CD4-positive, alpha-beta T cell treated with Interferon gamma for 1 hour (primary cell): Measurements from ENCODE around the gene FAM120B.

Experiments
- DNase-seq: peaks from one replicate; pipeline ENCODE4 v3.0.0-alpha.2; 2020

FAM120B gene

DNA sequence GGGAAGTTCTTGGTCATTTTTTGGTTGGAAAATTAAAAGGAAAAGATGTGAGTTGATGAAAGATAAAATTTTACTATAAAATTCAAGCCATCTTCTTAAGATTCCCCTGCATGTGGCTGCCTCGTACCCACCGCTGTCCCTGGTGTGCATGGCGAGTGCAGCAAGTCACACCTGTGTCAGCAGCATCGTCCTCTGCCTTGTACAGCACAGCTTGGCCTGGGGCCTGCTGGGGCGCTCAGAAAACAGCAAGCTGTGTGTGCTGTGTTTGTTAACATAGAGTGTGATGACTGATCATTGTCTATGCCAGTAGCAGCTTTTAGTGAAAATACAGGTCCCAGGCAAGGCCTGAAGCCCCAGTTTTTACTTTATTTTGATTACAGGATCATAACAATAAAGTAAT lies 56.7 kb downstream of the FAM120B start:
- no peak for DNase-seq

- DNase-seq, result no peak
Observed at GRCh38 chr6:170365121-170365520, 58.6 kb downstream of the FAM120B start.

DNA sequence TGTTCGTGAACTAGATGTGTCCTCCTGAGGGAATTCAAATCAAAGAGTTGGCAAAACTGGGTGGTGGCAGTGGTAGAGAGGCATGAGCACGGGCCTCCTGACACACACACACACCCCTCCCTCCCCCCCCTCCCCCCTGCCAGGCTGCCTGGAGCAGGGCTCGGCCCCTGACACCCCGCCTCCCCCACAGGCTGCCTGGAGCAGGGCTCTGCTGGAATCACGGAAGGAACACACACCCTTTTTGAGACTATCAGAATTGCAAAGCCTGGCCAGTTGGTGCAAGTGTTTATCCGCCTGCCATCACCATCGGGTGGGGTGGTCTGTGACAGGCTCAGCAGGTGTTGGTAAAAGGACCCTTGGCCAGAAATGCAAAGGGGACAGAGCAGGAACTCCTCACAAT lies 59.0 kb downstream of the FAM120B start:
- no peak for DNase-seq

- DNase-seq, result no peak
Observed at GRCh38 chr6:170366248-170366960, 59.8 kb downstream of the FAM120B start.

- no peak for DNase-seq
Observed at GRCh38 chr6:170367241-170367640, 60.7 kb downstream of the FAM120B start.

- no peak for DNase-seq
Observed at GRCh38 chr6:170368544-170368943, 62.0 kb downstream of the FAM120B start.

DNA sequence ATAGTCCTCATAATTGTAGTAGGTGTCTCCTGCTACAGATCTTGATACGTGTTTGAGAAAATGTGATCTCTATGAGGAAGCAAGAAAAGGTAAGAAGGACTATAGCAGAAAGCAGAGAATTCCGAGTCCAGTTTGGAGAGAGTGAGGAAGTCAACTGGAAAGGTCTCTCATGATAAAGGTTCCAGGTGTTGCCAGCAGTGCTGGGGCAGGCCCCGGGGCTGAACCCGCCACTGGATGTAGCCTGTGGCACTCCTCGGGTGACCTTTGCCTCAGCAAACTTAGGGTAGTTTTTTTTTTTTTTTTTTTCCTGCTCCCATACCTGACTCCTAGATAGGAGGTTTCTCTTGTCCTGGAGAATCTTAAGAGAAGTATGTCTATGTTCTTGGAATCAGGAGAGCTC lies 62.8 kb downstream of the FAM120B start:
- DNase-seq, result no peak

DNA sequence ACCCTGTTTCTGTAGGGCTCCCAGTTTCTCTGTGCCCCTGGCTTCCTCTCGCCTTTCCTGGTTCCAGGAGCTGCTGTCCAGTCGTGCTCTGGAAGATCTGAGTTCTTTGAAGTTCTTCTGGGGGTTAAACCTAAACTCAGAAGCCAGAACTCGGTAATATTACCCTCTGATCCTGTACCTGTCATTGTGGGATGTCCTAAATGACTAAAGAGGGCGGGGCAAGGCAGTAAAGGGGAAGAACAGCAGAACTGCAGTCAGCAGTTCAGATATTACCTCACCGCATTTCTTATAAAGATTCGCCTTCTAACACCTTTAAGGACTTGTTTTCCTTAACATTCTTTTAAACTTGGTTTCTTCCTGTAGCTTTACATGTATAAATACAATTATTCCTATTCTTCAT lies 63.9 kb downstream of the FAM120B start:
- DNase-seq, result no peak

- no peak for DNase-seq
Observed at GRCh38 chr6:170371080-170371479, 64.5 kb downstream of the FAM120B start.

GRCh38 chr6:170371588-170371987 lies 65.0 kb downstream of the FAM120B start:
- DNase-seq, result no peak

- no peak for DNase-seq
Observed at GRCh38 chr6:170372380-170373325, 66.1 kb downstream of the FAM120B start.

GRCh38 chr6:170374571-170375444 lies 68.2 kb downstream of the FAM120B start:
- no peak for DNase-seq

DNA sequence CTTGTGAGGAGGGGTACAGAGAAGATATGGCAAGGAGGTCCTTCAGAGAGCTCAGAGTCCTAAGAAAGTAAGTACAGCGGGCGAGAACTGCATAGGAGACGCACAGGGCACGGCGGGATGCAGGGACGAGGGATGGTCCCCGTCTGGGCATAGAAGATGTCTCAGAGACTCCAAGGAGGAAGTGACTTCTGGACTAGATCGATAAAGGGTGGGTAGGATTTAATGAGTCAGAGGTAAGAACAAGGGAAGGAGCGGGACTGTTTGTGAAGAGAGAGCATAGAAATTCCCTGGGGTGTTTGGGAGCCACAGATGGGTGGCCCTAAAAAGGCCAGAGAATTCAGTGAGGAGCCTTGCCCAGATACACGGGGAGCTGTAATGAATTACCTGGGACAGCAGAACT lies 69.1 kb downstream of the FAM120B start:
- DNase-seq, result no peak

GRCh38 chr6:170376386-170377043 lies 70.0 kb downstream of the FAM120B start:
- no peak for DNase-seq

GRCh38 chr6:170378502-170378901 lies 71.9 kb downstream of the FAM120B start:
- no peak for DNase-seq

DNA sequence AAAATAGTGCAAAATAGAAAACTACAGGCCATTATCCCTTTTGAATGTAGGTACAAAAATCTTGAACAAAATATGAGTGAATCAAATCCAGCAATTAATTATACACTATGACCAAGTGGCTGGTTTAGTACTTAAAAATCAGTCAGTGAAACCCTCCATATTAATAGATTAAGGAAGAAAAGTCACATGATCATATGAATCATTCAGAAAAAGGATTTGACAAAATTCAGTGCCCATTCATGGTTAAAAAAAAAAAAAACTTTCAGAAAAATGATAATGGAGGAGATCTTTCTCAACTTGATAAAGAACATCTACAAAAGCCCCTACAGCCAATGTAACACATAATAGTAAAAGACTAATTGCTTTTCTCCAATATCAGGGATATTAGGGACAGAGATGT lies 75.0 kb downstream of the FAM120B start:
- DNase-seq, result no peak

GRCh38 chr6:170383466-170384035 lies 77.0 kb downstream of the FAM120B start:
- no peak for DNase-seq

GRCh38 chr6:170385506-170385905 lies 78.9 kb downstream of the FAM120B start:
- DNase-seq, result no peak

DNA sequence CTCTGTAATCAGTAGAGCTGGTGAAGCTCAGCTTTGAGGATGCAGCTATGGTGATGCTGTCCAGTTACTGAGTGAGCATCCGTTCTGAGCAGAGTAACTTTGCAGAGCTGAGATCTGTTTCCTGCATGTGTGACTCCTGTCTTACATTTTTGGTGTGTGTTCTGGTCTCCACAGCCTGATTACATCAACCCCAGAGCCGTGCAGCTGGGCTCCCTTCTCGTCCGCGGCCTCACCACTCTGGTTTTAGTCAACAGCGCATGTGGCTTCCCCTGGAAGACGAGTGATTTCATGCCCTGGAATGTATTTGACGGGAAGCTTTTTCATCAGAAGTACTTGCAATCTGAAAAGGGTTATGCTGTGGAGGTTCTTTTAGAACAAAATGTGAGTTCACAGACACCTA lies 81.6 kb downstream of the FAM120B start:
- DNase-seq, result no peak

DNA sequence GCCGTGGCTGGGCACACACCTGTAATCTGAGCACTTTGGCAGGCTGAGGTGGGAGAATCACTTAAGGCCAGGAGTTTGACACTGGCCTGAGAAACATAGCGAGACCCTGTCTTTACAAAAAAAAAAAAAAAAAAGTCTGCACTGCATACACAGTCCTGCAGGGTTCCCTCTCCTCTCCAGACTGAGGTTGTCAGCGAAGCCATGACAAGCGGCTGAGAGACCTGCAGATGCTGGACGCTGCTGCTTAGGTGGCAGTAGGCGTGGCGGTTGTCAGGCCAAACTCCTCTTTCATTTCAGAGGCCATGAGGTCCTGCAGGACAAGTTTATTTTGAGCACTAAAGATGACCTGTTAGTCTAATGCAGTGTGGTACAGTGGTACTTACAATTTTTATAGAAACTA lies 86.5 kb downstream of the FAM120B start:
- no peak for DNase-seq

DNA sequence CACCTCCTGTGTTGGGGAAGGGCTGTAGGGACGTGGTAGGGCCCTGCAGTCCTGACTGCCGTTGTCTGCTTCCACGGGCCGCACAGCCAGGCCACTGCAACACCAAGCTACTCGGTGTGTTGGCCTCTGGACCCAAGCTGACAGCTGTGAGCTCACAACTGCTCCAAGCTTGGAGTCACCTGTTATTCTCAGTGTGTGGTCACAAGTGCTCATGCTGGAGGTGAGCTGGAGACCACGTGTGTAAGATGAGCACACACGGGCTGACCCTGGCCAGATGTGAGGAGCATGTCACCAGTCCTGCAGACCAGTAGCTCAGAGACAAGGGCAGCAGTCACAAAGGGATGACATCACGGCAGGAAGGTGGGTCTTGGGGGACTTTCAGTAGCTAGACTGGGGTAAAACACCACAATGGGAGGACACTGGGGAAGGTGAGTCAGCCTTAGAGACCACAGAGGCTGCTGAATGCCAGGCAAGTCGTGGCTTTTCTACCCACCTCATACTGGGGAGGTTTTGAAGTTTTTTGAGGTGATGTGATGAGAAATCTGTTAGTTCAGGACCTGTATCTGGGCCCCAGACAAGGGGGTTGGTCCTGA lies 87.3 kb downstream of the FAM120B start:
- DNase-seq, result no peak

- no peak for DNase-seq
Observed at GRCh38 chr6:170394980-170395379, 88.4 kb downstream of the FAM120B start.
